CD4-positive, alpha-beta T cell (primary cell): ENCODE measurements around the gene KCNAB2. TPM values are rescaled to one million over a fixed set of nuclear protein-coding genes. Genes with fewer than 3 reads are reported as not detected.
"Not testable (repeated sequence)": the region's sequence is repeated elsewhere in the genome, so short reads cannot be mapped to it uniquely, and the experiment has no call there.

Source experiments
- ATAC-seq: fragments of 200-7000 bp; cut with Tn5 transposase; one replicate; pipeline ENCODE4 v1.10.0; 2022; ENCODE audit warnings: mild to moderate bottlenecking; ENCODE audit not compliant: poor library complexity
- CTCF ChIA-PET: fragments of 350-600 bp; sonication (Branson Sonifier 250); formaldehyde crosslinking; loops from one replicate; lab custom pipeline; 2021; ENCODE audit warnings: antibody characterized with exemption, inconsistent platforms; lab: Charles Lee
- POLR2A ChIA-PET: fragments of 350-600 bp; sonication (Branson Sonifier 250); formaldehyde crosslinking; loops from one replicate; lab custom pipeline; 2021; ENCODE audit warnings: antibody characterized with exemption, inconsistent platforms; lab: Charles Lee
- DNase-seq, 14 experiments: peaks; one replicate each; pipeline ENCODE4 v3.0.0-alpha.2; 2013 to 2020; ENCODE audit warnings: mixed read lengths in 2 of 14
- H3K27ac ChIP-seq, 2 donors: one replicate each; pipeline versions ENCODE4 v1.5.1 to v1.7.0; 2013; ENCODE audit warnings: low read length in 2 of 2, low read depth in 1 of 2, mild to moderate bottlenecking in 1 of 2
- H3K27me3 ChIP-seq, 2 experiments: 1 replicate in 1 of 2; 2 replicates in 1 of 2; pipeline versions ENCODE4 v1.6.1 to v1.7.0; 2013; ENCODE audit warnings: low read length in 2 of 2, control low read depth in 1 of 2, mild to moderate bottlenecking in 1 of 2, moderate library complexity in 1 of 2; ENCODE audit not compliant: insufficient read depth in 2 of 2, control insufficient read depth in 1 of 2
- H3K36me3 ChIP-seq: one replicate; pipeline ENCODE4 v1.6.1; 2013; ENCODE audit warnings: low read length, control low read depth; ENCODE audit not compliant: insufficient read depth
- H3K4me1 ChIP-seq: one replicate; pipeline ENCODE4 v1.6.1; 2013; ENCODE audit warnings: low read length, control low read depth; ENCODE audit not compliant: insufficient read depth
- H3K4me3 ChIP-seq: one replicate; pipeline ENCODE4 v1.5.1; 2013; ENCODE audit warnings: mild to moderate bottlenecking, low read length, moderate library complexity
- H3K9me3 ChIP-seq, 2 experiments: 1 replicate in 1 of 2; 2 replicates in 1 of 2; pipeline versions ENCODE4 v1.6.1 to v1.7.0; 2013; ENCODE audit warnings: low read length in 2 of 2, mild to moderate bottlenecking in 2 of 2, control low read depth in 1 of 2, moderate library complexity in 1 of 2; ENCODE audit not compliant: control insufficient read depth in 1 of 2, insufficient read depth in 1 of 2
- H3K27ac Mint-ChIP-seq: one replicate; pipeline ENCODE4 v1.8.0; 2020; ENCODE audit warnings: mixed read lengths
- H3K27me3 Mint-ChIP-seq: one replicate; pipeline ENCODE4 v1.8.0; 2021; ENCODE audit warnings: mixed read lengths
- H3K36me3 Mint-ChIP-seq: one replicate; pipeline ENCODE4 v1.8.0; 2021; ENCODE audit warnings: low read depth, mixed read lengths
- H3K4me1 Mint-ChIP-seq: one replicate; pipeline ENCODE4 v1.8.0; 2021; ENCODE audit warnings: low read depth, mixed read lengths
- H3K4me3 Mint-ChIP-seq: one replicate; pipeline ENCODE4 v1.8.0; 2020; ENCODE audit warnings: mild to moderate bottlenecking, mixed read lengths
- H3K9me3 Mint-ChIP-seq: one replicate; pipeline ENCODE4 v1.8.0; 2020; ENCODE audit warnings: mixed read lengths
- intact Hi-C, 2 experiments: fragments of 100-400 bp; cut with DNase I in 1 of 2; cut with micrococcal nuclease in 1 of 2; formaldehyde crosslinking; loops; one replicate each; pipeline versions ENCODE4 v1.15.1 to v1.9.0; 2023 to 2025; cut with DNase I, micrococcal nuclease
- total RNA-seq, 174 experiments: library from RNA in 2 of 174; stranded (reverse) in 2 of 174; gene quantifications; one replicate each; pipeline ENCODE4 v1.2.3 and lab custom pipeline; 2021 to 2026
- TF ChIP-seq, protein P1 (sequence below): fragments of 200-600 bp; IDR thresholded peaks from one replicate; pipeline ENCODE4 v1.8.0; 2022; ENCODE audit warnings: antibody characterized with exemption, mild to moderate bottlenecking

Gene KCNAB2
- total RNA-seq, 2 experiments from 2014 or later, result 147 to 155 TPM

DNA sequence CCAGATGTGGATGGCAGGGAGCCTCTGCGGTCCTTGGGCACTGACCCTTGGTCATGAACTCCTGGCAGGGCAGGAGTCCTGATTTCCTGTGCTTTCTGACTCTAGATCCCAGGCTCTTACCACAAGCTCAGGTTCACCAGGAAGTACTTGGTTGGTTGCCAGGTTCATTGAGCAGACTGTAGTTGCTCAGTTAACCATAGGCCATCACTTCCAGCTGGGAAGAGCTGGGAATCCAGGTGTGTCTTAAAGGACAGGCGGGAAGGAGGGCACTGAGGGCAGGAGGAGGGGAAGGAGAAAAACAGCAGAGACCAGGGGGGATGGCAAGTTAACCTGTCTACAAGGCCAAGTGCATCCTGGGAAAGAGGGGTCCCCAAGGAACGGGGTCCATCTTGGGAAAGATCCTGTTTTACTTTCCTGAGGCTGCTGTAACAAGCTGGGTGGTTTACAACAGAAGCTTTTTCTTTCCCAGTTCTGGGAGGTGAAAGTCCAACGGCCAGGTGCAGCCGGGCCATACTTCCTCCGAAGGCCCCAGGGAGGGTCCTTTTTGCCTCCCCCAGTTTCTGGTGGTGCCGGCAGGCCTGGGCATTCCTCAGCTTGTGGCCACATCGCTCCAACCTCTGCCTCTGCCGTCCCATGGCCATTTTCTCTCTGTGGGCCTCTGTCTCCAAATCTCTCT, 11.6 kb downstream of the KCNAB2 start:
- Histone ChIP-seq H3K27ac (no peak overlapping the region), H3K4me3 (no peak overlapping the region), H3K27me3 (no peaks in the 10 kb centered on the region), H3K9me3 (no peaks in the 10 kb centered on the region), H3K36me3 (peaks cover 41% of the 10 kb centered on the region), H3K4me1 (peaks cover 22% of the 10 kb centered on the region)
- Mint-ChIP-seq H3K27me3 (no peaks in the 10 kb centered on the region), H3K27ac (no peak overlapping the region), H3K36me3 (peaks cover 47% of the 10 kb centered on the region), H3K4me1 (peaks cover 28% of the 10 kb centered on the region), H3K9me3 (no peaks in the 10 kb centered on the region), H3K4me3 (no peak overlapping the region)
- TF ChIP-seq, protein P1, sequence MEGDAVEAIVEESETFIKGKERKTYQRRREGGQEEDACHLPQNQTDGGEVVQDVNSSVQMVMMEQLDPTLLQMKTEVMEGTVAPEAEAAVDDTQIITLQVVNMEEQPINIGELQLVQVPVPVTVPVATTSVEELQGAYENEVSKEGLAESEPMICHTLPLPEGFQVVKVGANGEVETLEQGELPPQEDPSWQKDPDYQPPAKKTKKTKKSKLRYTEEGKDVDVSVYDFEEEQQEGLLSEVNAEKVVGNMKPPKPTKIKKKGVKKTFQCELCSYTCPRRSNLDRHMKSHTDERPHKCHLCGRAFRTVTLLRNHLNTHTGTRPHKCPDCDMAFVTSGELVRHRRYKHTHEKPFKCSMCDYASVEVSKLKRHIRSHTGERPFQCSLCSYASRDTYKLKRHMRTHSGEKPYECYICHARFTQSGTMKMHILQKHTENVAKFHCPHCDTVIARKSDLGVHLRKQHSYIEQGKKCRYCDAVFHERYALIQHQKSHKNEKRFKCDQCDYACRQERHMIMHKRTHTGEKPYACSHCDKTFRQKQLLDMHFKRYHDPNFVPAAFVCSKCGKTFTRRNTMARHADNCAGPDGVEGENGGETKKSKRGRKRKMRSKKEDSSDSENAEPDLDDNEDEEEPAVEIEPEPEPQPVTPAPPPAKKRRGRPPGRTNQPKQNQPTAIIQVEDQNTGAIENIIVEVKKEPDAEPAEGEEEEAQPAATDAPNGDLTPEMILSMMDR, result no peak
- CTCF ChIA-PET, result no interaction called here
- POLR2A ChIA-PET, result interaction anchor here (0.7 to 1.2 kb wide), 2 partner anchors 44 to 555 kb away, joined by 3 read pairs; no protein-coding TSS in a partner anchor
- no peak for DNase-seq
- no peak for ATAC-seq
- intact Hi-C loops, result no loop called here

DNA sequence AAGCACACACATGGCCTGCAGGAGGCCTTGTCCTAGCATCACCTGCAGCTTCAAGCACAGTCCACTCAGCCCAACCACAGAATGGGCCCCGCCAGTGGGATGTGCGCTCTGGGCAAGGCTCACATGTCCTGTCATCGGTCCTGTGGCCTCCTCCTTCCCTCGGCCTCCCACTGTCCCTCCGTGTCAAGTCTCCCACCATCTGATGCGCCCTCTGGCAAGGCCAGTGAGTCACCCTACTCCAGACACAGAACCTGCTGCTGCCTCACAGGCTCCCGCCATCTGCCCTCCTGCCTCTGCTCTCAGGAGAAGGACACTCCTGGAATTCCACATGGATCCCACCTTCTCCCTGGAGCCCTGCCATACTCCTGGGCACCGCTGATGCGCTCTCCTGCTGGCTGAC, 14.2 kb downstream of the KCNAB2 start:
- CTCF ChIA-PET, result no interaction called here
- POLR2A ChIA-PET, result no interaction called here
- Mint-ChIP-seq H3K4me3 (no peak overlapping the region), H3K36me3 (peaks cover 40% of the 10 kb centered on the region), H3K27ac (no peak overlapping the region), H3K27me3 (no peaks in the 10 kb centered on the region), H3K4me1 (peaks cover 21% of the 10 kb centered on the region), H3K9me3 (no peaks in the 10 kb centered on the region)
- H3K27ac ChIP-seq, result no peak overlapping the region
- H3K4me1 ChIP-seq, result peaks cover 22% of the 10 kb centered on the region
- DNase-seq, result no peak
- ATAC-seq, result no peak
- H3K27me3 ChIP-seq, result no peaks in the 10 kb centered on the region
- TF ChIP-seq, protein P1, result no peak
- H3K36me3 ChIP-seq, result peaks cover 31% of the 10 kb centered on the region
- H3K4me3 ChIP-seq, result no peak overlapping the region
- H3K9me3 ChIP-seq, result no peaks in the 10 kb centered on the region
- intact Hi-C loops, result no loop called here

DNA sequence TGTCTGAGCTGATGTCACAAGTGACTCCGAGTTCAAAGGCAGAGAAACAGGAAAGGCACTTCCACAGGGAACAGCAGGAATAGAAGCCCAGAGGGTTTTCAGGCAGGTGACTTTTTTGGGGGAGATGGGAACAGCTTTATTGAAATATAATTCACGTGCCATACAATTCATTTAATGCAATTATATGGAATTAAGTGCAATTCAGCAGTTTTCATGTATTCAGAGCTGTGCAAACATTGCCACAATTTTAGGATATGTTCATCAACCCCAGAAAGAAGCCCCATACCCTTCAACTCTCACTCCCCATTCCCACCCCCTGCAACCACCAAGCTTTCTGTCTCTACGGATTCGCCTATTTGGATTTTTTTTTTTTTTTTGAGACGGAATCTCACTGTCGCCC, 17.0 kb downstream of the KCNAB2 start:
- peaks cover 41% of the 10 kb centered on the region for H3K36me3 Mint-ChIP-seq
- Histone ChIP-seq H3K36me3 (peaks cover 50% of the 10 kb centered on the region), H3K27ac (no peak overlapping the region), H3K9me3 (no peaks in the 10 kb centered on the region), H3K4me1 (peaks cover 12% of the 10 kb centered on the region), H3K4me3 (no peak overlapping the region), H3K27me3 (no peaks in the 10 kb centered on the region)
- no peak overlapping the region for H3K27ac Mint-ChIP-seq
- no peaks in the 10 kb centered on the region for H3K27me3 Mint-ChIP-seq
- ChIA-PET POLR2A (interaction anchor here (0.6 to 0.7 kb wide), 2 partner anchors 22 to 1164 kb away, joined by 3 read pairs; no protein-coding TSS in a partner anchor), CTCF (no interaction called here)
- H3K9me3 Mint-ChIP-seq, result no peaks in the 10 kb centered on the region
- no peak overlapping the region for H3K4me3 Mint-ChIP-seq
- no peak for ATAC-seq
- TF ChIP-seq, protein P1, result no peak
- no peak for DNase-seq
- H3K4me1 Mint-ChIP-seq, result peaks cover 11% of the 10 kb centered on the region
- intact Hi-C loops, result no loop called here

DNA sequence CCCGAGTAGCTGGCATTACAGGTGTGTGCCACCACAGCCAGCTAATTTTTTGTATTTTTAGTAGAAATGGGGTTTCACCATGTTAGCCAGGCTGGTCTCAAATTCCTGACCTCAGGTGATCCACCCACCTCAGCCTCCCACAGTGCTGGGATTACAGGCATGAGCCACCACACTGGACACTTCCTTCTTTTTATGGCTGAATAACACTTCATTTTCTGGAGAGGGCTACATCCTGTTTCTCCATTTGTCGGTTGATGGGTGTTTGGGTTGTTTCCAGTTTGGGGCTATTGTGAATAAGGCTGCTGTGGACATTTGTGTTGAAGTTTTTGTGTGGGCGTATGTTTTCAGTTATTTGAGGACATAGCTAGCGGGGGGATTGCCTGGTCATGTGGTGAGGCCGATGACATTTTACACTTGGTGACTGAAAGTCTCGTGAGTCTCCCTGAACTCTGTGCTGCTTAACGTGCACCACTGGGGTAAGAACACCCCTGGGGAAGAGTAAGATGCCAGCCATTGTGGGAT, 17.9 kb downstream of the KCNAB2 start:
- CTCF ChIA-PET, H3K9me3 ChIP-seq, ATAC-seq, POLR2A ChIA-PET, H3K4me3 ChIP-seq, H3K27me3 ChIP-seq, H3K4me1 Mint-ChIP-seq, H3K27me3 Mint-ChIP-seq, H3K27ac Mint-ChIP-seq, H3K9me3 Mint-ChIP-seq, intact Hi-C loops, DNase-seq, H3K27ac ChIP-seq, H3K4me3 Mint-ChIP-seq, H3K4me1 ChIP-seq: not testable (repeated sequence)
- peaks cover 47% of the 10 kb centered on the region for H3K36me3 ChIP-seq
- peaks cover 40% of the 10 kb centered on the region for H3K36me3 Mint-ChIP-seq
